WERI-Rb-1 (cell line): ENCODE measurements around the gene KIF5C.

Experiments used
- DNase-seq: peaks from one replicate; pipeline ENCODE4 v3.0.0-alpha.2; 2020
- H3K27ac ChIP-seq: fragments of 250-450 bp; sonication (Bioruptor Pico); 2 replicates; pipeline ENCODE4 v1.5.1; 2020; ENCODE audit warnings: mild to moderate bottlenecking, moderate library complexity
- H3K27me3 ChIP-seq: fragments of 250-450 bp; sonication (Bioruptor Pico); 2 replicates; pipeline ENCODE4 v1.5.1; 2021; ENCODE audit warnings: mild to moderate bottlenecking, low read depth, moderate library complexity; ENCODE audit not compliant: insufficient read depth, severe bottlenecking
- H3K36me3 ChIP-seq: fragments of 250-450 bp; sonication (Bioruptor Pico); 2 replicates; pipeline ENCODE4 v1.5.1; 2020; ENCODE audit warnings: mild to moderate bottlenecking, moderate library complexity
- H3K4me3 ChIP-seq: 2 replicates; pipeline ENCODE4 v1.5.1; 2011; ENCODE audit warnings: low read depth, mild to moderate bottlenecking, control low read depth, low read length
- H3K9me3 ChIP-seq: fragments of 250-450 bp; sonication (Bioruptor Pico); 2 replicates; pipeline ENCODE4 v1.5.1; 2021; ENCODE audit warnings: mild to moderate bottlenecking, moderate library complexity; ENCODE audit not compliant: severe bottlenecking
- TF ChIP-seq, protein P1 (sequence below): IDR thresholded peaks from 2 replicates; pipeline ENCODE4 v1.5.1; 2011; ENCODE audit warnings: low read depth, mild to moderate bottlenecking, control low read depth, inconsistent platforms, low read length

KIF5C gene

GRCh38 chr2:149019768-149020167 is 144.7 kb downstream of the KIF5C start:
- no peak overlapping the region for H3K4me3 ChIP-seq
- peaks cover 21% of the 10 kb centered on the region for H3K27me3 ChIP-seq
- H3K36me3 ChIP-seq: no peaks in the 10 kb centered on the region

GRCh38 chr2:149020432-149020851 is 145.4 kb downstream of the KIF5C start:
- H3K36me3 ChIP-seq: no peaks in the 10 kb centered on the region
- no peaks in the 10 kb centered on the region for H3K9me3 ChIP-seq
- DNase-seq: no peak
- TF ChIP-seq, protein P1, sequence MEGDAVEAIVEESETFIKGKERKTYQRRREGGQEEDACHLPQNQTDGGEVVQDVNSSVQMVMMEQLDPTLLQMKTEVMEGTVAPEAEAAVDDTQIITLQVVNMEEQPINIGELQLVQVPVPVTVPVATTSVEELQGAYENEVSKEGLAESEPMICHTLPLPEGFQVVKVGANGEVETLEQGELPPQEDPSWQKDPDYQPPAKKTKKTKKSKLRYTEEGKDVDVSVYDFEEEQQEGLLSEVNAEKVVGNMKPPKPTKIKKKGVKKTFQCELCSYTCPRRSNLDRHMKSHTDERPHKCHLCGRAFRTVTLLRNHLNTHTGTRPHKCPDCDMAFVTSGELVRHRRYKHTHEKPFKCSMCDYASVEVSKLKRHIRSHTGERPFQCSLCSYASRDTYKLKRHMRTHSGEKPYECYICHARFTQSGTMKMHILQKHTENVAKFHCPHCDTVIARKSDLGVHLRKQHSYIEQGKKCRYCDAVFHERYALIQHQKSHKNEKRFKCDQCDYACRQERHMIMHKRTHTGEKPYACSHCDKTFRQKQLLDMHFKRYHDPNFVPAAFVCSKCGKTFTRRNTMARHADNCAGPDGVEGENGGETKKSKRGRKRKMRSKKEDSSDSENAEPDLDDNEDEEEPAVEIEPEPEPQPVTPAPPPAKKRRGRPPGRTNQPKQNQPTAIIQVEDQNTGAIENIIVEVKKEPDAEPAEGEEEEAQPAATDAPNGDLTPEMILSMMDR: no peak
- no peak overlapping the region for H3K4me3 ChIP-seq
- no peak overlapping the region for H3K27ac ChIP-seq
- peaks cover 17% of the 10 kb centered on the region for H3K27me3 ChIP-seq

More at GRCh38 chr2:149019768-149020167, 144.7 kb downstream of the KIF5C start:
- Histone ChIP-seq H3K27ac (no peak overlapping the region), H3K9me3 (no peaks in the 10 kb centered on the region)
- no peak for DNase-seq
- TF ChIP-seq, protein P1: no peak

- H3K9me3 ChIP-seq: no peaks in the 10 kb centered on the region
- no peak for DNase-seq
- H3K36me3 ChIP-seq: no peaks in the 10 kb centered on the region
- TF ChIP-seq, protein P1: no peak
- H3K27ac ChIP-seq: no peak overlapping the region
- H3K27me3 ChIP-seq: peaks cover 17% of the 10 kb centered on the region
- no peak overlapping the region for H3K4me3 ChIP-seq
Observed at GRCh38 chr2:149021271-149021719, 146.3 kb downstream of the KIF5C start.

- Histone ChIP-seq H3K9me3 (no peaks in the 10 kb centered on the region), H3K27ac (no peak overlapping the region), H3K36me3 (no peaks in the 10 kb centered on the region), H3K4me3 (no peak overlapping the region), H3K27me3 (peaks cover 20% of the 10 kb centered on the region)
- no peak for DNase-seq
- TF ChIP-seq, protein P1: no peak
Observed at GRCh38 chr2:149021761-149022160, 146.7 kb downstream of the KIF5C start.

GRCh38 chr2:149023091-149023490 is 148.1 kb downstream of the KIF5C start:
- DNase-seq: no peak
- TF ChIP-seq, protein P1: no peak
- H3K4me3 ChIP-seq: no peak overlapping the region
- H3K36me3 ChIP-seq: no peaks in the 10 kb centered on the region
- H3K9me3 ChIP-seq: no peaks in the 10 kb centered on the region
- no peak overlapping the region for H3K27ac ChIP-seq
- H3K27me3 ChIP-seq: peaks cover 23% of the 10 kb centered on the region

DNA sequence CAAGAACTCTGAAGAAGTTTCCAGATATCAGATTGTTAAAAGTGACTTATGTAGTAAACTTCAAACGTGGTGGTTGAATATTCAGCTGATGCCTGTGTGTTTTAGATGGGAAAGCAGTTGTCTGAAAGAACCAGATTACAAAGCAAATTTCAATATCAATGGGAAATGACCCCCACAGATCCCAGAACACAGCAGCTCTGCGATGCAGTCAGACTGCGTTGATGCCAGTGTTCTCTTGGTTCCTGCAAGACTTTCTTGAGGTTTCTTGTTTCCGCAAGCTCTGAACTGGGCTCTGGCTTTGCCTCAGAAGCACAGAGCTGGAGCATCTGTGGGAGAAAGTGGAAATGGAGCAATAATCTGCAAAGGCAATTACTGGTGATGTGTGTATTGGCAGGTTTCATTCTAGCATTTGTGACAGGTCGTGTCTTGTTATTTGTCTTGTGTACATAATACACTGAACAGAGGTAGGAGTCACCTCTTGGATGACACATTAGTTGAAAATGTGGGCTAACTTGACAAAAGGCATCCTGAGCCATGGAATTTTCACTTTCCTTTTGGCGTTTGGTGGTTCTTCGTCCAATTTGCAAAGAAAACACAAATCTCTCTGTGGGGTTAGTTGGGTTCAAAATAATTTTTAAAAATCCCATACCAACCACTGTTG is 152.7 kb downstream of the KIF5C start:
- H3K27ac ChIP-seq: no peak overlapping the region

More for the DNA sequence above, 152.7 kb downstream of the KIF5C start:
- Histone ChIP-seq H3K27me3 (peaks cover 38% of the 10 kb centered on the region), H3K36me3 (no peaks in the 10 kb centered on the region), H3K4me3 (no peak overlapping the region), H3K9me3 (no peaks in the 10 kb centered on the region)
- no peak for DNase-seq
- TF ChIP-seq, protein P1: no peak
